Epithelial cell of esophagus (primary cell): ENCODE data around the gene TRIM65.
"Not testable (repeated sequence)": the region's sequence is repeated elsewhere in the genome, so short reads cannot be mapped to it uniquely, and the experiment has no call there.

Experiments used
- DNase-seq: peaks from one replicate; pipeline ENCODE4 v3.0.0; 2010; ENCODE audit warnings: low read depth
- H3K4me3 ChIP-seq: 2 replicates; pipeline ENCODE4 v1.5.1; 2011; ENCODE audit warnings: mild to moderate bottlenecking, low read length, control low read depth
- CTCF ChIP-seq: IDR thresholded peaks from 2 replicates; pipeline ENCODE4 v1.5.1; 2011; ENCODE audit warnings: low read depth, mild to moderate bottlenecking, low read length, control low read depth, inconsistent platforms; ENCODE audit not compliant: insufficient read depth; ENCODE audit errors: missing control alignments

The TRIM65 gene

GRCh38 chr17:75864448-75864871, 32.3 kb downstream of the TRIM65 start:
- DNase-seq: peak; percentile 71
- no peak overlapping the region for H3K4me3 ChIP-seq
- no peak for TF ChIP-seq CTCF

- no peak for TF ChIP-seq CTCF
- DNase-seq: no peak
- no peak overlapping the region for H3K4me3 ChIP-seq
These were observed 34.8 kb downstream of the TRIM65 start for GRCh38 chr17:75861927-75862317.

GRCh38 chr17:75859358-75859757, 37.4 kb downstream of the TRIM65 start:
- not testable (repeated sequence) for H3K4me3 ChIP-seq, DNase-seq

- TF ChIP-seq CTCF: no peak
- no peak for DNase-seq
- peak overlapping the region; percentile 80 for H3K4me3 ChIP-seq
These were observed 40.5 kb downstream of the TRIM65 start for GRCh38 chr17:75856062-75856756.

GRCh38 chr17:75855310-75856061, 41.3 kb downstream of the TRIM65 start, which contains the start of gene WBP2:
Gene WBP2, minus strand, starts transcription at chr17:75855335. Its CDS starts 38 bp downstream, at chr17:75855297.
- TF ChIP-seq CTCF: no peak
- peak within 1 kb of the TSS; percentile 80 for H3K4me3 ChIP-seq
- peak; percentile 100 for DNase-seq

GRCh38 chr17:75854881-75855309, 41.9 kb downstream of the TRIM65 start:
- peak overlapping the region; percentile 80 for H3K4me3 ChIP-seq
- no peak for TF ChIP-seq CTCF
- no peak for DNase-seq

- DNase-seq: peak; percentile 73
- TF ChIP-seq CTCF: no peak
- H3K4me3 ChIP-seq: peak overlapping the region; percentile 80
These were observed 42.5 kb downstream of the TRIM65 start for GRCh38 chr17:75854101-75854748.
